K562 (cell line): Measurements from ENCODE around the gene ARL4D. TPM values are rescaled to one million over a fixed set of nuclear protein-coding genes. Genes with fewer than 3 reads are reported as not detected.

Experiments
- ATAC-seq: fragments of 200-7000 bp; cut with Tn5 transposase; 3 replicates; pipeline ENCODE4 v1.9.1; 2020; ENCODE audit warnings: moderate library complexity
- BruUV-seq: library from RNA; stranded (reverse); fragments of 400-500 nt; replicated peaks from 2 replicates; lab custom pipeline; 2021; lab: Mats Ljungman, UMichigan
- CTCF ChIA-PET: fragments of 300-600 bp; formaldehyde crosslinking; extraction: SDS; loops from one replicate; lab custom pipeline; 2021; ENCODE audit warnings: low intra/inter-chr PET ratio; lab: Yijun Ruan, JAX
- POLR2A ChIA-PET: fragments of 300-600, 350-650 bp; sonication (Branson Sonifier 250); formaldehyde crosslinking; extraction: SDS; loops from one replicate; lab custom pipeline; 2021; ENCODE audit warnings: antibody characterized with exemption, inconsistent platforms; lab: Yijun Ruan, JAX
- DNase-seq, 4 experiments: peaks; one replicate each; pipeline versions ENCODE4 v3.0.0 to v3.0.0-alpha.2; 2011 to 2018; ENCODE audit warnings: low spot score in 3 of 4, mixed read lengths in 3 of 4; ENCODE audit errors: extremely low read depth in 1 of 4
- FAIRE-seq: peaks from 2 replicates; lab custom pipeline; 2011; peaks lifted over from hg19 to GRCh38; lab: Jason Lieb, UNC
- H2AFZ ChIP-seq: 2 replicates; pipeline ENCODE4 v1.6.0; 2011; ENCODE audit warnings: low read depth, low read length, control low read depth, inconsistent platforms
- H3K27ac ChIP-seq: fragments of 200-600 bp; 3 replicates; pipeline ENCODE4 v1.8.0; 2011; ENCODE audit warnings: low read depth, mild to moderate bottlenecking, control low read depth, inconsistent platforms, low read length, moderate library complexity, mixed read lengths; ENCODE audit errors: extremely low read depth
- H3K27me3 ChIP-seq, 2 experiments: fragments of 300-600 bp in 1 of 2; 2 replicates in 1 of 2; 3 replicates in 1 of 2; pipeline versions ENCODE4 v1.6.0 to v1.8.0; 2011; ENCODE audit warnings: inconsistent platforms in 2 of 2, low read length in 2 of 2, mild to moderate bottlenecking in 1 of 2, mixed read lengths in 1 of 2, moderate library complexity in 1 of 2; ENCODE audit not compliant: control insufficient read depth in 2 of 2, insufficient read depth in 2 of 2
- H3K36me3 ChIP-seq: fragments of 300-600 bp; 3 replicates; pipeline ENCODE4 v1.8.0; 2011; ENCODE audit warnings: mild to moderate bottlenecking, low read length, inconsistent platforms; ENCODE audit not compliant: control insufficient read depth, insufficient read depth
- H3K4me1 ChIP-seq, 2 experiments: fragments of 200-600 bp in 1 of 2; replicated peaks in 1 of 2; 2 replicates in 1 of 2; 3 replicates in 1 of 2; pipeline versions ENCODE4 v1.5.1 to v1.8.0; 2011; ENCODE audit warnings: inconsistent platforms in 2 of 2, low read length in 2 of 2, mild to moderate bottlenecking in 1 of 2, mixed read lengths in 1 of 2, moderate library complexity in 1 of 2; ENCODE audit not compliant: control insufficient read depth in 2 of 2, insufficient read depth in 2 of 2
- H3K4me2 ChIP-seq: 2 replicates; pipeline ENCODE4 v1.6.1; 2011; ENCODE audit warnings: low read length, control low read depth, inconsistent platforms, mixed read lengths; ENCODE audit not compliant: insufficient read depth
- H3K4me3 ChIP-seq: fragments of 200-600 bp; sonication (generic), shearing (Covaris generic); 2 replicates; pipeline ENCODE4 v1.5.1; 2016; ENCODE audit warnings: control low read depth, inconsistent platforms
- H3K79me2 ChIP-seq: fragments of 200-600 bp; 3 replicates; pipeline ENCODE4 v1.8.0; 2011; ENCODE audit warnings: low read length, inconsistent platforms; ENCODE audit not compliant: control insufficient read depth, insufficient read depth
- H3K9ac ChIP-seq, 2 experiments: 2 replicates each; pipeline versions ENCODE4 v1.6.0 to v1.6.1; 2011; ENCODE audit warnings: low read depth in 2 of 2, low read length in 2 of 2, control low read depth in 1 of 2, inconsistent platforms in 1 of 2, mild to moderate bottlenecking in 1 of 2, mixed read lengths in 1 of 2; ENCODE audit not compliant: insufficient read depth in 1 of 2
- H3K9me1 ChIP-seq: one replicate; pipeline ENCODE4 v1.6.0; 2011; ENCODE audit warnings: inconsistent platforms, mild to moderate bottlenecking, low read length, moderate library complexity; ENCODE audit not compliant: control insufficient read depth, insufficient read depth
- H3K9me3 ChIP-seq: replicated peaks from 2 replicates; pipeline ENCODE4 v1.5.1; 2011; ENCODE audit warnings: low read depth, low read length, inconsistent platforms; ENCODE audit not compliant: control insufficient read depth, insufficient read depth
- H4K20me1 ChIP-seq: replicated peaks from 2 replicates; pipeline ENCODE4 v1.6.1; 2011; ENCODE audit warnings: low read length, inconsistent platforms, mixed read lengths; ENCODE audit not compliant: control insufficient read depth, insufficient read depth
- CBFA2T3 ChIP-seq: fragments of 450-650 bp; IDR thresholded peaks from 2 replicates; pipeline ENCODE4 v1.6.1; 2017
- CBX8 ChIP-seq: fragments of 200-600 bp; sonication (generic); IDR thresholded peaks from 2 replicates; pipeline ENCODE4 v1.6.1; 2012; ENCODE audit warnings: borderline replicate concordance, mixed run types, low read depth, mild to moderate bottlenecking, moderate library complexity, mixed read lengths, low read length, control low read depth, inconsistent platforms; ENCODE audit not compliant: poor library complexity, severe bottlenecking; ENCODE audit errors: extremely low read depth
- DNMT1 ChIP-seq: fragments of 450-650 bp; IDR thresholded peaks from 2 replicates; pipeline ENCODE4 v1.6.1; 2016; ENCODE audit warnings: antibody characterized with exemption, mild to moderate bottlenecking
- E2F3 ChIP-seq: fragments of 250-450 bp; sonication (Bioruptor Pico); IDR thresholded peaks from 2 replicates; pipeline ENCODE4 v1.4.0; 2020; ENCODE audit warnings: mild to moderate bottlenecking
- NFXL1 ChIP-seq: fragments of 450-650 bp; formaldehyde crosslinking; IDR thresholded peaks from 2 replicates; pipeline ENCODE4 v1.4.0; 2021; ENCODE audit warnings: mild to moderate bottlenecking
- POLR2AphosphoS2 ChIP-seq: IDR thresholded peaks from 2 replicates; pipeline ENCODE4 v1.6.1; 2012; ENCODE audit warnings: low read length, improper control_type of control experiment
- PTRF ChIP-seq: fragments of 450-650 bp; IDR thresholded peaks from 2 replicates; pipeline ENCODE4 v1.6.1; 2016; ENCODE audit warnings: mild to moderate bottlenecking, missing genetic modification characterization, missing compliant biosample characterization
- RNF219 ChIP-seq: fragments of 250-450 bp; sonication (Bioruptor Pico); IDR thresholded peaks from 2 replicates; pipeline ENCODE4 v1.5.0; 2022; ENCODE audit warnings: mild to moderate bottlenecking
- SIX5 ChIP-seq, 2 experiments: IDR thresholded peaks; 2 replicates each; pipeline ENCODE4 v1.6.1; 2011; ENCODE audit warnings: low read length in 2 of 2, borderline replicate concordance in 1 of 2, low read depth in 1 of 2, mild to moderate bottlenecking in 1 of 2, moderate library complexity in 1 of 2; ENCODE audit not compliant: insufficient read depth in 1 of 2
- TCF7 ChIP-seq: sonication (generic); IDR thresholded peaks from 2 replicates; pipeline ENCODE4 v1.6.1; 2016; ENCODE audit warnings: antibody characterized with exemption, borderline replicate concordance
- USF1 ChIP-seq: sonication (generic); formaldehyde crosslinking; IDR thresholded peaks from 2 replicates; pipeline ENCODE4 v1.9.0; 2022; ENCODE audit warnings: mild to moderate bottlenecking, missing genetic modification reagents
- ZNF12 ChIP-seq: sonication (generic); formaldehyde crosslinking; IDR thresholded peaks from 2 replicates; pipeline ENCODE4 v1.4.0; 2020; ENCODE audit warnings: mild to moderate bottlenecking, missing genetic modification reagents
- ZNF77 ChIP-seq: fragments of 250-450 bp; sonication (Bioruptor Pico); IDR thresholded peaks from 2 replicates; pipeline ENCODE4 v1.5.0; 2020
- WGBS: fragments of 100-300 bp; shearing (Covaris generic); methylation state at CpG from one replicate; pipeline ENCODE4 v1.1.6; 2016; ENCODE audit warnings: low coverage, mixed read lengths; ENCODE audit not compliant: insufficient coverage; ENCODE audit errors: missing lambda C conversion rate; 5-methylcytosine and 5-hydroxymethylcytosine counted together
- in situ Hi-C: fragments of 300-500 bp; cut with MboI; formaldehyde crosslinking; loops from 4 replicates; pipeline ENCODE4 v1.15.0; 2018; ENCODE audit warnings: inconsistent platforms, mixed read lengths
- intact Hi-C: fragments of 100-400 bp; cut with micrococcal nuclease; formaldehyde crosslinking; loops from 2 replicates; pipeline ENCODE4 v1.14.2; 2022
- polyA plus RNA-seq, 8 experiments: library from polyadenylated mRNA; depleted of rRNA in 4 of 8; stranded (reverse) in 5 of 8; unstranded in 3 of 8; fragments of >200 nt; fragmentation: Nextera tagmentation in 2 of 8; fragmentation: Illumina TruSeq in 1 of 8; extraction: Ambion mirVana in 2 of 8; extraction: Trizol in 1 of 8; gene quantifications; 2 replicates each; pipeline versions ENCODE4 v1.2.1 to v1.2.3, GENCODE V29; 2011 to 2014; ENCODE audit warnings: inconsistent platforms in 1 of 8, missing spikeins in 1 of 8
- total RNA-seq, 7 experiments: library from RNA; depleted of rRNA in 6 of 7; stranded (reverse); fragments of >200 nt in 6 of 7; fragmentation: Illumina TruSeq in 2 of 7; extraction: Trizol in 2 of 7; gene quantifications; 2 replicates each; pipeline versions ENCODE4 v1.2.1 to v1.2.3, GENCODE V29; 2011 to 2021; ENCODE audit warnings: low replicate concordance in 1 of 7
- TF ChIP-seq, protein P1 (sequence below): fragments of 450-650 bp; formaldehyde crosslinking; IDR thresholded peaks from 2 replicates; pipeline ENCODE4 v1.4.0; 2022; ENCODE audit warnings: missing genetic modification characterization

The ARL4D gene
- total and polyA plus RNA-seq, 9 of the 15 experiments (the other 6 are each of a cell fraction or from before 2014, with no cell fraction given) = 0.07 to 0.53 (median 0.28) TPM; not detected in 1

- H3K27me3 ChIP-seq = peaks cover 13 to 18% of the 10 kb centered on the region in 2 experiments; a peak in 4 of 5 replicates
- H3K36me3 ChIP-seq = no peaks in the 10 kb centered on the region
- no peak overlapping the region for H3K4me2 ChIP-seq
- in situ Hi-C loops (no loop called here), intact Hi-C loops (no loop called here)
- no peaks in the 10 kb centered on the region for H4K20me1 ChIP-seq
- H3K4me1 ChIP-seq = no peaks in the 10 kb centered on the region; a peak in 1 of 5 replicates
- H3K27ac ChIP-seq = no peak overlapping the region
- WGBS = 6% methylated on average over 6 of the region's 6 CpGs
- FAIRE-seq = no peak
- H2AFZ ChIP-seq = no peak overlapping the region
- DNase-seq = no peak
- no peaks in the 10 kb centered on the region for H3K79me2 ChIP-seq
- H3K9me1 ChIP-seq = no peaks in the 10 kb centered on the region
- no TSS peak for BruUV-seq
- ATAC-seq = no peak
- CTCF ChIA-PET = no interaction called here
- no peak for TF ChIP-seq NFXL1 (CRISPR knock-in tag)
- no peak for TF ChIP-seq E2F3
- TF ChIP-seq, protein P1, sequence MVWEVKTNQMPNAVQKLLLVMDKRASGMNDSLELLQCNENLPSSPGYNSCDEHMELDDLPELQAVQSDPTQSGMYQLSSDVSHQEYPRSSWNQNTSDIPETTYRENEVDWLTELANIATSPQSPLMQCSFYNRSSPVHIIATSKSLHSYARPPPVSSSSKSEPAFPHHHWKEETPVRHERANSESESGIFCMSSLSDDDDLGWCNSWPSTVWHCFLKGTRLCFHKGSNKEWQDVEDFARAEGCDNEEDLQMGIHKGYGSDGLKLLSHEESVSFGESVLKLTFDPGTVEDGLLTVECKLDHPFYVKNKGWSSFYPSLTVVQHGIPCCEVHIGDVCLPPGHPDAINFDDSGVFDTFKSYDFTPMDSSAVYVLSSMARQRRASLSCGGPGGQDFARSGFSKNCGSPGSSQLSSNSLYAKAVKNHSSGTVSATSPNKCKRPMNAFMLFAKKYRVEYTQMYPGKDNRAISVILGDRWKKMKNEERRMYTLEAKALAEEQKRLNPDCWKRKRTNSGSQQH (CRISPR knock-in tag) = no peak
- no peak for TF ChIP-seq ZNF12 (CRISPR knock-in tag)
- TF ChIP-seq ZNF77 = no peak
- no peak for TF ChIP-seq POLR2AphosphoS2
- TF ChIP-seq SIX5 (IDR thresholded peaks at IDR 0.05; ENCODE audit: borderline replicate concordance in 1 of 2, insufficient read depth in 1 of 2, low read depth in 1 of 2, low read length in 2 of 2) = no peak
- TF ChIP-seq CBFA2T3 = no peak
- no peak for TF ChIP-seq RNF219
- no peak for TF ChIP-seq PTRF (tag)
- no peak for TF ChIP-seq USF1 (CRISPR knock-in tag)
- TF ChIP-seq CBX8 = no peak
- TF ChIP-seq DNMT1 = no peak
- no peak for TF ChIP-seq TCF7
- no peaks in the 10 kb centered on the region for H3K9me3 ChIP-seq
- POLR2A ChIA-PET = interaction anchor here (0.6 to 2.1 kb wide), 2 partner anchors 9 to 29 kb away, joined by 3 to 6 read pairs; no protein-coding TSS in a partner anchor
- no peak overlapping the region for H3K4me3 ChIP-seq
- H3K9ac ChIP-seq = no peak overlapping the region
Observed at GRCh38 chr17:43411749-43412148, 13.0 kb downstream of the ARL4D start.
